Neuronal stem cell (in vitro differentiated cells): ENCODE data around the gene AMN.
"Not testable (repeated sequence)": the region's sequence is repeated elsewhere in the genome, so short reads cannot be mapped to it uniquely, and the experiment has no call there.

Source experiments
- DNase-seq: peaks from one replicate; pipeline ENCODE4 v3.0.0-alpha.2; 2013; ENCODE audit warnings: low spot score
- H2AFZ ChIP-seq: one replicate; pipeline ENCODE4 v1.6.1; 2013; ENCODE audit warnings: mild to moderate bottlenecking, low read length, inconsistent platforms
- H2AK5ac ChIP-seq: 2 replicates; pipeline ENCODE4 v1.6.1; 2013; ENCODE audit warnings: low read depth, mild to moderate bottlenecking, inconsistent platforms, low read length, moderate library complexity, mixed read lengths
- H2BK120ac ChIP-seq: 2 replicates; pipeline ENCODE4 v1.6.1; 2013; ENCODE audit warnings: low read depth, mild to moderate bottlenecking, inconsistent platforms, low read length, moderate library complexity, mixed read lengths
- H2BK12ac ChIP-seq: one replicate; pipeline ENCODE4 v1.6.1; 2013; ENCODE audit warnings: low read length, inconsistent platforms
- H2BK15ac ChIP-seq: 2 replicates; pipeline ENCODE4 v1.6.1; 2013; ENCODE audit warnings: mild to moderate bottlenecking, low read length, inconsistent platforms, mixed read lengths
- H2BK5ac ChIP-seq: one replicate; pipeline ENCODE4 v1.6.1; 2013; ENCODE audit warnings: inconsistent platforms, mild to moderate bottlenecking, low read length, moderate library complexity
- H3K14ac ChIP-seq: one replicate; pipeline ENCODE4 v1.6.1; 2013; ENCODE audit warnings: low read length, inconsistent platforms
- H3K18ac ChIP-seq: 2 replicates; pipeline ENCODE4 v1.6.1; 2013; ENCODE audit warnings: low read length, inconsistent platforms
- H3K23ac ChIP-seq: 2 replicates; pipeline ENCODE4 v1.6.1; 2013; ENCODE audit warnings: low read depth, mild to moderate bottlenecking, mixed read lengths, low read length, inconsistent platforms; ENCODE audit not compliant: poor library complexity
- H3K27ac ChIP-seq: replicated peaks from 3 replicates; pipeline ENCODE4 v1.5.1; 2013; ENCODE audit warnings: low read length, inconsistent platforms
- H3K27me3 ChIP-seq, 3 experiments: 2 replicates each; pipeline ENCODE4 v1.6.1; 2013; ENCODE audit warnings: low read length in 3 of 3, mild to moderate bottlenecking in 2 of 3, inconsistent platforms in 1 of 3, low read depth in 1 of 3, mixed read lengths in 1 of 3, moderate library complexity in 1 of 3; ENCODE audit not compliant: control insufficient read depth in 3 of 3, insufficient read depth in 3 of 3
- H3K36me3 ChIP-seq, 2 donors: replicated peaks in 1 of 2; 2 replicates each; pipeline ENCODE4 v1.6.1; 2013; ENCODE audit warnings: low read length in 2 of 2; ENCODE audit not compliant: control insufficient read depth in 2 of 2, insufficient read depth in 2 of 2
- H3K4ac ChIP-seq: 2 replicates; pipeline ENCODE4 v1.6.1; 2013; ENCODE audit warnings: inconsistent platforms, mild to moderate bottlenecking, low read length, moderate library complexity
- H3K4me1 ChIP-seq, 2 donors: 1 replicate in 1 of 2; 2 replicates in 1 of 2; pipeline ENCODE4 v1.6.1; 2013; ENCODE audit warnings: low read length in 2 of 2, low read depth in 1 of 2; ENCODE audit not compliant: control insufficient read depth in 2 of 2, insufficient read depth in 1 of 2
- H3K4me2 ChIP-seq: one replicate; pipeline ENCODE4 v1.6.1; 2013; ENCODE audit warnings: mild to moderate bottlenecking, low read length, inconsistent platforms; ENCODE audit not compliant: insufficient read depth, poor library complexity, severe bottlenecking
- H3K4me3 ChIP-seq, 2 donors: 2 replicates each; pipeline ENCODE4 v1.5.1; 2013; ENCODE audit warnings: low read length in 2 of 2, mild to moderate bottlenecking in 2 of 2, inconsistent platforms in 1 of 2, moderate library complexity in 1 of 2
- H3K79me1 ChIP-seq: one replicate; pipeline ENCODE4 v1.6.1; 2013; ENCODE audit warnings: low read depth, mild to moderate bottlenecking, inconsistent platforms, low read length, moderate library complexity
- H3K9ac ChIP-seq: one replicate; pipeline ENCODE4 v1.6.1; 2013; ENCODE audit warnings: mild to moderate bottlenecking, low read depth, low read length, inconsistent platforms; ENCODE audit not compliant: poor library complexity
- H3K9me3 ChIP-seq, 2 donors: replicated peaks in 1 of 2; 2 replicates each; pipeline versions ENCODE3 to v1.6.1; 2013; ENCODE audit warnings: low read length in 2 of 2, mild to moderate bottlenecking in 2 of 2, inconsistent platforms in 1 of 2, low read depth in 1 of 2, mixed read lengths in 1 of 2, moderate library complexity in 1 of 2; ENCODE audit not compliant: control insufficient read depth in 2 of 2, insufficient read depth in 1 of 2
- H4K8ac ChIP-seq: one replicate; pipeline ENCODE4 v1.6.1; 2013; ENCODE audit warnings: low read depth, mild to moderate bottlenecking, inconsistent platforms, low read length, moderate library complexity
- H4K91ac ChIP-seq: one replicate; pipeline ENCODE4 v1.6.1; 2013; ENCODE audit warnings: low read length, low read depth, mild to moderate bottlenecking, inconsistent platforms; ENCODE audit not compliant: poor library complexity
- WGBS, 2 donors: extraction: QIAGEN DNeasy Blood & Tissue Kit; methylation state at CpG; one replicate each; pipeline ENCODE4 v1.1.7; 2013; ENCODE audit warnings: missing lambda C conversion rate in 2 of 2, mixed read lengths in 1 of 2; ENCODE audit not compliant: insufficient read length in 2 of 2, insufficient replicate concordance in 1 of 2; ENCODE audit errors: extremely low coverage in 2 of 2; 5-methylcytosine and 5-hydroxymethylcytosine counted together

Gene AMN

DNA sequence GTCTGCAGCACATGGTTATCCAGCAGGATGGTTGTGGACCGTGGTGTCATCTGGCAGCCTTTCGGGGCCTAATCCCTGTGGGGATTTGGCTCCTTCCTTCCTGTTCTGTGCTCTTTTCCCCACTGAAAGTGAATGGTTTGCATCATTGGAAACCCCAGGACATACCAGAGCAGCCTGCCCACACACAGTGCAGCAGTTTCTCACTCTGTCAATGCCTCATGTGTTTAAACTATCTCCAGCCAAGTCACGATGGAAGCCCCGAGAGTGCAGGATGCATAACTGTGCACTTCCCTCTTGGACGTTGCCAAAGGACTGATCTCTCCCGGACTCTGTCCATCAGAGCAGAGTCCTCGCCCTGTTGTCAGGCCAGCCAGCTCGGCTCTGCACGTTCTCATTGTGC lies 29.0 kb upstream of the AMN start:
- no peak overlapping the region for H2AFZ ChIP-seq
- no peak overlapping the region for H3K4me3 ChIP-seq
- no peak overlapping the region for H3K18ac ChIP-seq
- no peak overlapping the region for H4K8ac ChIP-seq
- no peak overlapping the region for H3K27ac ChIP-seq
- H3K27me3 ChIP-seq = no peaks in the 10 kb centered on the region
- H2AK5ac ChIP-seq = no peak overlapping the region
- peak overlapping the region; percentile 78 for H3K14ac ChIP-seq
- peaks cover 2 to 66% of the 10 kb centered on the region in 2 donors for H3K36me3 ChIP-seq
- no CpG with 5 or more reads among the region's 9 CpGs for WGBS, 2 donors
- H3K23ac ChIP-seq = no peak overlapping the region
- H2BK5ac ChIP-seq = no peak overlapping the region
- no peak overlapping the region for H3K4me2 ChIP-seq
- peaks cover 0 to 2% of the 10 kb centered on the region in 2 donors for H3K9me3 ChIP-seq
- H3K4ac ChIP-seq = no peak overlapping the region
- no peak for DNase-seq
- H2BK12ac ChIP-seq = no peak overlapping the region
- H2BK120ac ChIP-seq = no peak overlapping the region
- H4K91ac ChIP-seq = no peak overlapping the region
- H3K9ac ChIP-seq = no peak overlapping the region
- H2BK15ac ChIP-seq = no peak overlapping the region
- H3K79me1 ChIP-seq = no peaks in the 10 kb centered on the region
- H3K4me1 ChIP-seq = peaks cover 0 to 3% of the 10 kb centered on the region in 2 donors

DNA sequence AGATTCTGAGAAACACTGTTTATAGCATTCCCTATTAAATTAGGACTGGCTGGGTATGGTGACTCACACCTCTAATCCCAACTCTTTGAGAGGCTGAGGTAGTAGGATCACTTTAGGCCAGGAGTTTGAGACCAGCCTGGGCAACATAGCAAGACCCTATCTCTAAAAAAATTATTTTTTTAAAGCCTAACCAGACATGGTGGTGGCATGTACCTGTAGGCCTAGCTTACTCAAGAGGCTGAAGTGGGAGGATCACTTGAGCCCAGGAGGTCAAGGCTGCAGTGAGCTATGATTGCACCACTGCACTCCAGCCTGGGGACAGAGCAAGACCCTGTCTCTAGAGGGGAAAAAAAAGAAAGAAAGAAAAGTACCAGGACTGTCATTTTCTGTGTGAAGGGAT lies 25.7 kb upstream of the AMN start:
- not testable (repeated sequence) for H2BK12ac ChIP-seq, H3K79me1 ChIP-seq, H3K4ac ChIP-seq, H3K18ac ChIP-seq, H3K4me2 ChIP-seq, DNase-seq, H3K9me3 ChIP-seq, H4K8ac ChIP-seq, H2AFZ ChIP-seq, H3K23ac ChIP-seq, H2BK15ac ChIP-seq, H2BK120ac ChIP-seq, H3K4me1 ChIP-seq, H4K91ac ChIP-seq, H2BK5ac ChIP-seq, H3K27me3 ChIP-seq, H3K9ac ChIP-seq, H3K14ac ChIP-seq, H3K27ac ChIP-seq, H3K4me3 ChIP-seq, H2AK5ac ChIP-seq
- peaks cover 0 to 47% of the 10 kb centered on the region in 2 donors for H3K36me3 ChIP-seq

DNA sequence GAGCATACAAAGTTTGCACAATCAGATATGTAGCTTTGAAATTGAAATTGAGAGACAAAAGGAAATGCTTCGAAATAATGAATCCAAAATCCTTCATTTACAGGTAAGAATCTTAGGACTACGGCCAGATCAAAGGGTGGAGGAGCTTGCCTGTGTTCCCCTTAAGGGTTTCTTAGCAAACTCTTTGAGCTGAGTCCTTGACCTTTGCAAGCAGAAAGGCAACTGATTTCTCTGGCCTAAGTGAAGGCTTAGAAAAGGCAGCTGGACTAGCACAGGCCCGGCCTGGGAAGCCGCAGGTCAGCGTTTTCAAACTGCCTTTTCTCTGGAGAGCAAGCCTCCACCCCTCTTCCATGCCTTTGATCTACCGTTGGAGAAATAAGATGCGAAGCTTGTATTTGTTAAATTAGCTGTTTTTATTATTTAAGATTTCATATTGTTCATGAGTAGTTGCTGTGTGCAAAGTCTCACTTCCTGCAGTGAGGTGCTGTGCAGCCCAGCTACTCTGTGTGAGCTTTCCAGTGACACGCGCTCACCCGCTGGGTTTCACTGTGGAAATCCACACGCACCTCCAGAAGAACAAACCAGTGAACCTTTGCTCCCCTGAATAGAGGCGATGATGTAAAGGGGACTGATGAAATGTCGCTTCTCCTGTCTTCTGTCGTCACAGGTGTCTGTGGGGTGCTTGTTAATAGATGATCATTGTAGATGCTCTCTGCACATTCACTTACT lies 25.0 kb upstream of the AMN start:
- Histone ChIP-seq H3K14ac (no peak overlapping the region), H3K27me3 (no peaks in the 10 kb centered on the region), H3K23ac (no peak overlapping the region), H3K4me3 (no peak overlapping the region), H3K18ac (no peak overlapping the region), H2BK120ac (no peak overlapping the region), H4K8ac (no peak overlapping the region), H3K4ac (no peak overlapping the region), H3K79me1 (no peaks in the 10 kb centered on the region), H3K27ac (no peak overlapping the region), H2BK5ac (no peak overlapping the region), H3K9ac (no peak overlapping the region), H2BK15ac (no peak overlapping the region), H3K4me2 (no peak overlapping the region), H3K9me3 (peaks cover 0 to 3% of the 10 kb centered on the region in 2 donors), H2BK12ac (no peak overlapping the region), H2AK5ac (no peak overlapping the region), H3K4me1 (peaks cover 0 to 1% of the 10 kb centered on the region in 2 donors), H3K36me3 (peaks cover 0 to 45% of the 10 kb centered on the region in 2 donors), H4K91ac (no peak overlapping the region), H2AFZ (no peak overlapping the region)
- no CpG with 5 or more reads among the region's 14 CpGs for WGBS, 2 donors
- no peak for DNase-seq

- Histone ChIP-seq H4K91ac (no peak overlapping the region), H3K9ac (no peak overlapping the region), H3K4me2 (no peak overlapping the region), H2AK5ac (no peak overlapping the region), H2BK120ac (no peak overlapping the region), H3K27ac (no peak overlapping the region), H3K14ac (no peak overlapping the region), H2BK12ac (no peak overlapping the region), H4K8ac (no peak overlapping the region), H3K36me3 (peaks cover 0 to 47% of the 10 kb centered on the region in 2 donors), H3K23ac (no peak overlapping the region), H2AFZ (no peak overlapping the region), H3K4me3 (no peak overlapping the region), H3K27me3 (no peaks in the 10 kb centered on the region), H3K79me1 (no peaks in the 10 kb centered on the region), H3K4me1 (peaks cover 0 to 1% of the 10 kb centered on the region in 2 donors), H3K9me3 (peaks cover 0 to 3% of the 10 kb centered on the region in 2 donors), H3K18ac (no peak overlapping the region), H3K4ac (no peak overlapping the region), H2BK15ac (no peak overlapping the region), H2BK5ac (no peak overlapping the region)
- DNase-seq = no peak
- WGBS, 2 donors = no CpG with 5 or more reads among the region's 6 CpGs
These were observed 24.2 kb upstream of the AMN start for GRCh38 chr14:102898298-102898697.
